NCI-H524 treated with DMSO at 0.1 percent for 48 hours (cell line): ENCODE measurements around the gene TOM1L1.

Experiments
- DNase-seq: peaks from one replicate; lab custom pipeline; 2025; lab: John Stamatoyannopoulos, UW

The TOM1L1 gene

DNA sequence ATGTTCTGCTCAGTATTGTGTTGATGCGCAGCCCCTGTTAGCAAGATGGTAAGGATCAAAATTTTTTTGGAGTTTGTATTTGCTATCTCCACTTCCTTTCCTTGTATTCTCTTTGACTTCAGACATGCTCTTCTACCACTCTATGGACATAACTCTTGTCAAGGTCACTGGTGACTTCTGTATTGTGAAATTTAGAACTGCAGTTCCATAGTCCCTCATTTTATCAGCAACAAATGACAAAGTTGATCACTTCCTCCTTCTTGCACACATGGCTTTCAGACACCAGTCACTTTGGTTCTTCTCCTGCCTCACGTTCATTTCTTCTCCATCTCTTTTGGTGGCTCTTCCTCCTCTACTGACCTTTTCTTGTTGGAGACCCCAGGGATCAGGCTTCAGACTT, 46.7 kb downstream of the TOM1L1 start:
- no peak for DNase-seq

DNA sequence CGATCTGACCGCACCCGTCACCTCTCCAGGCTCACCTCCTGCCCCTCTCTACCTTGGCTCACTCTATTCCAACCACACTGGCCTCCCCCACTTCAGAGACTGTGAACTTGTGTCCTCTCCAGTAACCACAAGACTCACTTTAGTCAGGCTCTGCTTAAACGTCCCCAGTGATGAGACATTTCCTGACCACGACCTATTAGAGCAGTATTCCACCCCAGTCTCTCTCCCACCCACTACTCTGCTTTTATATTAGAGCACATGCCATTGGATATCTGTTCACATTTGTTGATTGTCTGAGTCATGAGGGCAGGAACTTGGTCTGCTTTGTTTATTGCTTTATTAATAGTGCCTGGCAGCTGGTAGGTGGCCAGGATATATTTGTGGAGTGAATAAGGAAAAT, 47.7 kb downstream of the TOM1L1 start:
- DNase-seq = no peak

DNA sequence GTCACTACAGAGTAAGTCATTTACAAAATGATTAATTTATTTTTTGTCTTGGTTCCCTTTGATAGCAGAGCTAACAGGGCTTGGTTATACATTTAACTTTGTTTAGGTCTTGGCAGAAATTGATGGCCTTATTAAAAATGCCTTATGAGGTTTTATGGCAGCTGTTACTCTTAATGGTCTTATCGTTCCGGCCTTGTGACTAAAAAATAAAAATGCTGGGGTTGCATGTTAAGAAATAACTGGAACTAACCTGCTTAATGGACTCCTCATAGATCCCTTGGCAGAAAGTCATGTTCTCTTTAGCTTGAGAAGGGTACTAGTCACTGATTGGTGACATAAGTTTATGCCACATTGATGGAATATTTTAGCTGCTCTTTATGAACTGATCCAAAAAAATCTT, 49.5 kb downstream of the TOM1L1 start:
- DNase-seq = no peak

DNA sequence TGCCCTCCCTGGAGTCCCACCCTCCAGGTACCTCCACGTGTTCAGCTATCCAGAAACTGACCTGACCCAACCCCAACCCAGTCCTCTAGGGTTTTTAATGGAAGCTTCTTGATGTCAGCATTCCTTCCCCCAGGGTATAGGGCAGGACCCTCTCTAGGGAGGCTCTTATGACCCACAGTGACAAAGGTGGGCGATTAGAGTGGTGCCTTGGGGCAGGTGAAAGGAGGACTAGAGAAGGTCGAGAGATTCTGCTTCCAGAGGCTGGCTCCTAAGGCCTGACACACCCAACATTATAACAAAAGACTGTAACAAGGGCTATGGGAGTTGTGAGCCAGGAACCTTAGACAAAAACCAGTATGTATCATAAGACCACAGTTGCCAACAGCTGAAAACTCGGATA, 50.6 kb downstream of the TOM1L1 start:
- DNase-seq = no peak

DNA sequence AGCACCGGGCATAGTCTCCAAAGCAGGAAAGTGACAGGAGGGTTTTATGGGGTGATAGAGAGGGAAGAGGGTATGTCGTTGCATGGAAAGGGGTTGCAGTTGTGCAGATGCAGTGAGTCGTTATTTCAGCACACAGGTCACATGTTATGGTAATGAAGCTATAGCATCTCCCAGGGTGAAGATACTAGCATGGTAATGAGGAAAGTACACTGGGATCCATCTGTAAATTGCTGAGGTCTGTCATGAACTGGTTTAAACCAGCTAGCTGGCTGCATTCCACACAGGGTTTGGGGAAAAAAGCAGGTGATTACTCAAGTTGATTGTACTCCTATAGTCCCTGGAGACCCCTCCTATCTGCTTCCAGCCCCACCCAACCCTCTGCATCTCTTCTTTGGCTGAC, 56.1 kb downstream of the TOM1L1 start:
- peak; percentile 98 for DNase-seq

DNA sequence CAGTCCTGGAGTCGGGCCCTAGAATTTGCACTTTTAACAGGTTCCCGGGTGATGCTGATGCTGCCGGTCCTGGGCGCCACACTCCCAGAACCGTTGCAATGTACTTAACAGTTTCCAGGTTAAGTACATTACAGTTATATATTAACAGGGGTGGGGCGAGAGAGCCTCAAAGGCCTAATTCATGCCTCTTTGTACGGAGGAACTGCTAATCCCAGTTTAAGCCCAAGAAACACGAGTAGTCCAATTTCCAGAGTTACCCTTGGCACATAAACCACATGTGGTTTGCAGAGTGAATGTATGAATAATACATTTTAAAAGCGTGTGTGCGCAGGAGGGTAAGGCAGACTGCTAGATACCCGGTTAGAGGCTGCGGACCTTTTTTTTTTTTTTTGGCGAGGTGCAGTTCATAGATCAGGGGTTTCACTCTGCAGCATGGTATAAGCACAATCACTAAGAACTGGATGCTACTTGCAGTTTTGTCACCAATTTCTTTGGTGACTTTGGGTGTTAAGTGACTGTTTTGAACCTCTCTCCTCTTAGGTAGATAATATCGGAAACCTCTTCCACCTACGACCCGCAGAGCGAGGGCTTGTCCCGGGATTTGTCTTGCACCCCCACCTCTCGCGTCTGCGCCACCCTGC, 67.1 kb downstream of the TOM1L1 start:
- DNase-seq = no peak

DNA sequence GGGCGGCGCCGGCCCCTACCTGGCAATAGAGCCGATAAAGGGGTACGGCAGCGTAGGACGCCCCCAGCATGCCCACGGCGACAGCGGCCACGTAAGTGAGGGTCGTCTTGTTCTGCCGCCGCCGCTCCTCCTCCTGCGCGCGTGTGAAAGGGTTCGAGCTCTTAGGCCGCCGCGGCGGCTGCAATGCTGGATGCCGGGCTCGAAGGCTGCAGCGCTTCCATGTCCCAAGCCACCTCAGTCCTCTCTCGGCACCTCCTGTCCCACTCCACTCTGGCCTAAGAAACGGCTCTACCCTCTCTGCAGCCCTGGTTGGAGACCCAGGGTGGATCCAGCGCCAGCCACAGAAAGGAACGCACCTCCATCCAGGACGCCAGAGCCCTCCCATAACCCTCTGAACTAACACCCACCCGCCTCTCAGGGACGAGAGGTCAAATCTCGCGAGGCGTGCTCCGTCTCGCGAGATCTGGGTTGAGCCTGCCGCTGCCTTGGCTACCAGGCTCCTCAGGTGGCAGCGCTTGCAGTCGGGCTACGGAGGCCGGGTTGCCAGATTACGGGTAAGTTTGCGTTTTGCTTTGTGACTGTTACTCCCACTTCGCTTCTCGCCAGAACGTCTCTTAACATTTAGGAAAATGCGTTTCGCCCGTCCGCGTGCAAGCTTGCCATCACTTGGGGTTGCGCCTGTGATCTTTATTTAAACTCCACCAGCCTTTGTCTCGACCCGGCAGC, 67.8 kb downstream of the TOM1L1 start, which contains the start of the genes COX11 and STXBP4:
COX11 (minus strand) TSS at position 393 of the 726 bp plus-strand sequence; CDS start at position 385, 8 bp downstream.
STXBP4 (plus strand) TSS at position 504 of the 726 bp plus-strand sequence. CDS start 17,455 bp downstream, outside the sequence.
- peak; percentile 84 for DNase-seq

DNA sequence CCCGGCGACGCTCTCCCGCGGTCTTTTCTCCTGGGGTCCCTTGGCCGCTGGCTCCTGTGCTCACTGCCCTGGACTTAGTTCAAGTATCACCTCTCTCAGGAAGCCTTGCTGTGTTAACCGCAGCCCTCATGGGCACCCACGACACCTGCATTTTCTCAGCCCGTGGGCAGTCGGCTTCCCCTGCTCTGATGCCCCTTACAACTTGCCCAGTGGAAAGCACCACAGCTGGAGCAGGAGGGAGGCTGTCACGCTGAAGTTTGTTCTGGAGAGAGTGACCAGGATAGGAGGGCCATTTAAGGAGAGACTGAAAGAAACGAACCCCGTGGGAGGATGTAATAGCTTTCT, 68.3 kb downstream of the TOM1L1 start:
- no peak for DNase-seq

DNA sequence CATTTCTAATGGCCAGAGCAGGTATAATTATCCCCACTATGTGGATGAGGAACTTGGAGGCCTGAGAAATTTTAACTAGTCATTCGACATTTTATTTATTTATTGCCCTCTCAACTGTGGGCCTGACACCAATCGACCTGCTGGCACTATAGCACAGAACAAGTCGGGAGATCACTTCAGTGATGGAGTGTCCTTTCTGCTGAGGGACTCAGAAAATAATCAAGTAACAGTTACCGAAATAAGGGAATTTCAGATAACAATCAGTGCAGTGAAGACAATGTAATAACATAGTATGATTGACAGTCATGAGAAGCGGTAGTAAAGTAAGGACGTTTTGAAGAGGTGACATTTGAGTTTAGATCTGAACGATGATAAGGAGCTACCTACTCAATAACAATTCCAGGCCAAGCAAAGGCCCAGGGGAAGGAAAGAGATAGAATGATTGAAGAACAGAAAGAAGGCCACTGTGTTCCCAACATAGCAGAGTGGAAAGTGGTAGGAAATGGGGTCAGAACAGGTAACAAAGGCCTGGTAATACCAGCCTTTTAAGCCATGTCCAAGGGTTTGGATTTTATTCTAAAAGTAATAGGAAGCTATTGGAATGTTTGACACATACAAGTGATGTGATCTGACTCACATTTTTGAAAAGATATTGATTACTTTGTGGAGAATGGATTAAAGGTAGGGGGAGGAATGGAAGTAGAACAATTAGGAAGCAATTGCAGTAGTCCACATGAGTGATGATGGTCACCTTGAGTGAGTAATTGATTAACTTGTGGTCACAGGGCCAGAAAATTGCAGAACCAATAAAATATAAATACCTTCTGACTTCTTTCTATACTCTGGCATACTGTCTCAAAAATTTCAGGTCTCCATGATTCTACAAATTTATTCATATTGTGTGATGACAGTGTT, 69.3 kb downstream of the TOM1L1 start:
- DNase-seq = no peak

DNA sequence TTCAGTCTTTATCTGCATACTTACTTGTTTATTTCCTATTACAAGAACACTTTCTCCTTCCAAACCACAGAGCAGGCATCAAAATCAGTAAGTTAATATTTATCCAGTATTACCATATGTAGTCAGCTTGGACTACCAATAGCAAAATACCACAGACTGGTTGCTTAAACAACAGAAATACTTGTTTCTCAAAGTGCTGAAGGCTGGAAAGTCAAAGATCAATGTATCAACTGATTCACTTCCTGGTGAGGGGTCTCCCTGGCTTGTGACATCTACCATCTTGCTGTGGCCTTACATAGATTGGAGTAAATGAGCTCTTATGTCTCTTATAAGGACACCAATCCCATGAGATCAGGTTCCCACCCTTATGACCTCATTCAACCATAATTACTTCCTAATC, 70.5 kb downstream of the TOM1L1 start:
- no peak for DNase-seq

DNA sequence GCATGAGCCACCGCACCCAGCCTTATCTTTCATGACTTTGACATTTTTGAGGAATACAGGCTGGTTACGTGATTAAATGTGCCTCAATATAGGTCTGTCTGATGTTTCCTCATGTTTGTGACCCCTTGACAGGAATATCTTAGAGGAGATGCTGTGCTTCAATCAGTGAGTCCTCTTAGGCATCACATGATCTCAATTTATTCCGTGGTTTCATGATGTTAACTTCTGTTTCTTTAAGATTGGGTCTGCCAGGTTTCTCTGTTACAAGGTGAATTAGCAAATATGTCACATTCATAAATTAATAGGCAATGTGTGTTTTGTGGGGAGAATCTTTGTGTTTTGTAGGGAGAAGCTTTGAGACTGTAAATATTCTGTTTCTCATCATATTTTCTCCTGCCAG, 71.2 kb downstream of the TOM1L1 start:
- no peak for DNase-seq

DNA sequence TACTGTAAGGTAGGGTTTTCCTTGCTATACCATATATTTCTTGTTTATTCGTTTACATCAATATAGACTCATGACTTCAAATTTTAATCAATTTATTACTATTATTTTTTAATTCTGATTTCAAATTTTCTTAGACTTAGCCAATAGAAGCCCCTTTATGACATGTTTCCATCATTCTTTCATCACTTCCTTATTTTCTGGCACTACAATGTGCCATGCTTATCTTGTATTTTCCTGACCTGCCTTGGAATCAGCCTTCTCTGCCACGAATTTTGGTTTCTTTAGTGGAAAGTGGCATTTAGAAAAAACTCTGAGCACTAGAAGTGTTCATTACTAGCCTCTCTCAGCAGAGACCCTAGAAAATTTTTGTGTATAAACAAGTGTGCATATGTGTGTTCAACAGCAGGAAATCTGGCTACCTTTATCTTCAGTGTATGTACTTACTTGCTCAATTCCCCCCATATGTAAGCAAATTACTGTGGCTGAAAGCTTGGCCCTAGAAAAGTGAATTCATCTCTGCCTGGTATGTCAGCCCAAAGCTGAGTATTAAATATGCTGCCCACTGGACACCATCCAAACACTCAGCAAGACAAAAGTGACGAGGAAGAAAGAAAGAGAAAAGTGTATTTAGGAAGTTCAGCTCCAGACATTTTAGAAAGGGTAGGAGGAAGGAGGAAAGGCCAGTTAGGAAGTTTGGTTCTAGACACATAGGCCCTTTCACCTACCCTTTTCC, 71.9 kb downstream of the TOM1L1 start:
- no peak for DNase-seq

DNA sequence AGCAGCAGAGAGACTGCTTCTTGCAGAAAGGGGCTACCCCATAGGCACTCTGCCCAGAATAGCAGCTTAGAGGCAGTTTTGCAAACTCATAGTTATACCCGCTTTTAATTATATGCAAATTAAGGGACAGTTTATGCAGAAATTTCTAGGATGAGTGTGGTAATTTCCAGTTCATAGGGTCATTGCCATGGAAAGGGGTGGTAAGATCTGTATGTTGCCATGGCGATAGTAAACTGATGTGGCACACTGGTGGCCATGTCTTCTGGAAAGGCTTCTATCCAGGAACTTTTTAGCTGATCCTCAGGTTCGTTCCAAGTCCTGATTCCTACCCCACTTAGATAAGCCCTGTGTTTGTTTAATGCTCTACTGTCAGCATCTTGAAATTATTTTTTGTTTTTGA, 74.1 kb downstream of the TOM1L1 start:
- no peak for DNase-seq

DNA sequence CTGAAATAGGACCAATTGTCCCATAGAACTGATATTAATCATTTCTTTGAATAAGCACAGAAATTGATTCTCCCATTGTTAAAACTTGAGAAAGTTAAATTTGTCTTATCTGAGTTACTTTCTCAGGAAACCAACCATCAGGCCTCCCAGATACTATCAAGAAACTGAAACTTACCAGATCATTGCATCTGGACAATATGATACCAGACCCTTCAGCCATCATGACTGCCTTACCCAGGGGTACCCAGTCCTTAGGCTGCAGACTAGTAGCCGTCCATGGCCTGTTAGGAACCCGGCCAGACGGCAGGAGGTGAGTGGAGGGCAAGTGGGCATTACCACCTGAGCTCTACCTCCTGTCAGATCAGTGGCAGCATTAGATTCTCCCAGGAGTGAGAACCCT, 75.7 kb downstream of the TOM1L1 start:
- no peak for DNase-seq

DNA sequence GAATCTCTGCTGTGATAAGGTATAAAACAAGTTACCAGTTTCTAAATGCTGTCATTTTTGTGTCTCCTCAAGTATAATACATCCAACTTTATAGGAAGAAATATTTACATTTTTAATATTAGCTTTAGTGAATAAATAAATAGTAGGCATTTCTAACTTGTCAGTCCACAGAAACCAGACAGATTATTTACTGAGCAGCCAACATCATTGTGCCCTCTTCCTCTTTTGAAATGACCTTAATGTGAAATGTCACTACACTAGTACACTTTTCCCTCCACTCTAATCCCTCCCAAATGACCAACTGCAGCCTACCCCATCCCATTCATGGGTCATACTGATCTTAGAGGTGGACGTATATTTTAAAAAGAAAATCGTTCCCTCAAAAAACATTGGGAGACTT, 77.1 kb downstream of the TOM1L1 start:
- DNase-seq = no peak

DNA sequence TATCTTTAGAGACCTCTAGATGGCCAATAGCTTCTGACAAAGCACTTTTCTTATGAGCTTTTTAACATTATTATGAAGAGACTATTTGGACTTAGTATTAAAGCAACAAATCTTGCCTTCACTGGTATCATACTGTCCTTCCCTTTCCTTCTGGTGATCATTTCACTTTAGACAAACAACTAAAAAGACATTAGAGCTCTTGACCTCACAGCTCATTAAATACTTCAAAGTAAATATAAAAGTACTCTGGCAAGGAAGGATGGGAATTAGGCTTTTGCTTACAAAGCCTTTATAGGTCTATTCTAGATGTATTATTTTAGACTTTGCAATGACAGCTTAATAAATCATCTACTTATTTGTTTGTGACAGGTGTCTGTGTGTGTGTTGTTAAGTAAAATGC, 79.0 kb downstream of the TOM1L1 start:
- DNase-seq = no peak

DNA sequence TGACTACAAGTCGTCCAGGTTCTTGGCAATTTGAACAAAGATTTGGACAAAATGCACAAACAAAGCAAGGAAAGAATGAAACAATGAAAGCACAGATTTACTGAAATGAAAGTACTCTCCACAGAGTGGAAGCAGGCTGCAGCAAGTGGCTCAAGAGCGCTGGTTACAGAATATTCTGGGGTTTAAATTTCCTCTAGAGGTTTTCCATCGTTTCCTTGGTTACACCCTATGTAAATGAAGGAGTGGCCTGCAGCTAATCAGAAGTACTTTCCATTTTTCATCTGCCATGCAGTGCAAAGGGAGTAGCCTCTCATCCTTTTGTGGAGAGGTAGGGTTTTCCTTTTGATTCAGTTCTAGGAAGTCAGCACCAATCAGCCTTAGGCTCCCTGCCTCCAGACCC, 79.7 kb downstream of the TOM1L1 start:
- DNase-seq = no peak

DNA sequence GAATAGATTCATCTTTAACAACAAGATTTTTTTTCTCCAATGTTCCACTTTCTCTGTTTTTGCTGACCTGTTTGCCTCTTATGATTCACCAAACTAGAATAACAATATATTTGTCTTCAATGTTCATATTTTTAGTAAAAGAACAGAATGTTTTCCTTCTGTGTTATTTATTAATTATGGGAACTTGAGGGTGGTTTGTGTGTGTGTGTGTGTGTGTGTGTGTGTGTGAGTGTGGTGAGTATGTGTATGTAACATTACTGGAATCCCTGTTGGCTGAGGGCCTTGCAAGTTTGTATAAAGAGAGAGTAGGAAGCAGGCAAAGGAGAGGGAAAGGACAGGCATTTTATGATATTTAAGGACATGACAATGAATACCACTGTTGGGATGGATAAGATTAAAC, 81.7 kb downstream of the TOM1L1 start:
- DNase-seq = no peak

DNA sequence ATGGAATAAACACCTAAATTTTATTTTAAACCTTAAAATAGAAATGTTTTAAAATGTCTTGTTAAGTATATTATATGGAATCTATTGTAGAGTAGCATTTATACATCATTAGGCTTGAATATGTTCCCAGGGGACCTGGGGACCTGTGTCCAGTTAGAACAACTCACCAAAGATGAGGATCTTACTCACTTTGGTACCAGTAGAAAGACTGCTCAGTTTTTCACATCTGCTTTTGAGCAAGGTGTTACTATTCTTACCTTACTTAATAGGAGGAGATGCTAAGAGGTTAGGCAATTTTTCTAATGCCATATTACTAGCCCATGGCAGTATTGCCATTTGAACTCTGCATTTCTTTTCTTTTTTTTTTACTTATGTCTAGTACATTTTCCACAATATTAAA, 82.6 kb downstream of the TOM1L1 start:
- no peak for DNase-seq

DNA sequence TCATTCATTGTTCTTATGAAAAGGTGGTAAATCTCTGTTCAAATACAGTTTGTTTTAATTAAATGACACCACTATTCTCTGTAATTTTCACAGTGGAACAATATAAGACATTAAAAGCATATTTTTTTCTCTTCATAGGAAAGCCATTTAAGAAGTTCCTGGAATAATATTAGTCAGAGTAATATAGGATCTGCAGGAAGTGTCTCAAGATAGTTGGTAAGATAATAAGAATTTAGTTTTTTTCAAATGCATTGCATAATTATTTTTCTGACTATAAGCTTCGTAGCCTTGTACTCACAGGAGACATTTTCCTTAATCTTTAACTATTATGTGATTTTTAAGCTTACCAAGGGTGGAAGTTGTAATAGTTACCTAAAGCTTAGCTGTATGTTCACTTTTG, 84.8 kb downstream of the TOM1L1 start:
- no peak for DNase-seq

DNA sequence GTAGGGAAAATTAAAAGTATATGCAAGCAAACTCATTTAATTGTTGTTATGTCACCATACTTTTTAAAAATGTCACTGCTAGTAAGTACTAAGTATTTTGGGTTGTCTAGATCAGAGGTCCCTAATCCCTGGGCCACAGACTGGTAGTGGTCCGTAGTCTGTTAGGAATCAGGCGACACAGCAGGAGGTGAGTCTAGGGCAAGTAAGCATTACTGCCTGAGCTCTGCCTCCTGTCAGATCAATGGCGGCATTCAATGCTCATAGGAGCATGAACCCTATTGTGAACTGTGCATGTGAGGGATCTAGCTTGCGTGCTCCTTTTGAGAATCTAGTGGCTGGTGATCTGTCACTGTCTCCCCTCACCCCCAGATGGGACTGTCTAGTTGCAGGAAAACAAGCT, 89.5 kb downstream of the TOM1L1 start:
- no peak for DNase-seq

DNA sequence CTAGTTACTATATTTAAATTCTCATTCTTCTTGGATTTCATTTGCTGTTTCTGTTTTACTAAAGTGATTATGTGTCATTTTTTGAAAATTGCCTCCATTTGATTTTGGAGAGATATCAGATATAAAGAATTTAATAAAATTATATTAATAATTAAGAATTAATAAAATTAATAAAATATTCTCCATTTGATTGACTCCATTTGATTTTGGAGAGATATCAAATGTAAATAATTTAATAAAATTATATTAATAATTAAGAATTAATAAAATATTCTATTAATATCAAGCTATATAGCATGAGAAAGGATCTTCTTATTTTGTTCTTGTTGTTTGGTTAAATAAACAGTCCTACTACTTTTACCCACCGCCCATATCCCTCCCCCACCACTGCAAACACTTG, 90.9 kb downstream of the TOM1L1 start:
- DNase-seq = no peak
